Caco-2 (cell line): Measurements from ENCODE around the gene TBC1D25. TPM values are rescaled to one million over a fixed set of nuclear protein-coding genes. Genes with fewer than 3 reads are reported as not detected.

ENCODE experiments used
- BruUV-seq: library from RNA; stranded (reverse); fragments of 400-500 nt; replicated peaks from 2 replicates; lab custom pipeline; 2021; lab: Mats Ljungman, UMichigan
- CTCF ChIA-PET: fragments of 300-600 bp; sonication (Branson Sonifier 250); formaldehyde crosslinking; loops from one replicate; lab custom pipeline; 2022; ENCODE audit warnings: antibody characterized with exemption; lab: Charles Lee
- POLR2A ChIA-PET: fragments of 300-600 bp; sonication (Branson Sonifier 250); formaldehyde crosslinking; loops from one replicate; lab custom pipeline; 2022; ENCODE audit warnings: antibody characterized with exemption; lab: Charles Lee
- DNase-seq, 2 experiments: peaks; one replicate each; pipeline versions ENCODE4 v3.0.0 to v3.0.0-alpha.2; 2020 to 2022
- H3K27me3 ChIP-seq: replicated peaks from 2 replicates; pipeline ENCODE4 v1.6.0; 2011; ENCODE audit warnings: low read length; ENCODE audit not compliant: control insufficient read depth, insufficient read depth
- H3K36me3 ChIP-seq: 2 replicates; pipeline ENCODE4 v1.5.1; 2011; ENCODE audit warnings: low read length; ENCODE audit not compliant: control insufficient read depth, insufficient read depth
- H3K4me1 ChIP-seq: fragments of 250-450 bp; sonication (Bioruptor Pico); 2 replicates; pipeline ENCODE4 v1.5.1; 2020; ENCODE audit warnings: mild to moderate bottlenecking
- H3K4me3 ChIP-seq: 2 replicates; pipeline ENCODE4 v1.5.1; 2011; ENCODE audit warnings: low read depth, mild to moderate bottlenecking, control low read depth, low read length
- H3K9me3 ChIP-seq: fragments of 250-450 bp; sonication (Bioruptor Pico); 2 replicates; pipeline ENCODE4 v1.5.1; 2020; ENCODE audit warnings: mild to moderate bottlenecking, moderate library complexity
- H3K27ac Mint-ChIP-seq: one replicate; pipeline ENCODE4 v1.8.0; 2022; ENCODE audit warnings: mixed read lengths; ENCODE audit not compliant: unreplicated experiment
- H3K27me3 Mint-ChIP-seq: one replicate; pipeline ENCODE4 v1.8.0; 2022; ENCODE audit warnings: mixed read lengths; ENCODE audit not compliant: insufficient read depth, unreplicated experiment
- H3K36me3 Mint-ChIP-seq: one replicate; pipeline ENCODE4 v1.8.0; 2022; ENCODE audit warnings: mild to moderate bottlenecking, mixed read lengths; ENCODE audit not compliant: insufficient read depth, unreplicated experiment
- H3K4me1 Mint-ChIP-seq: one replicate; pipeline ENCODE4 v1.8.0; 2022; ENCODE audit warnings: low read depth, mixed read lengths; ENCODE audit not compliant: unreplicated experiment
- H3K4me3 Mint-ChIP-seq: one replicate; pipeline ENCODE4 v1.8.0; 2022; ENCODE audit warnings: mild to moderate bottlenecking, moderate library complexity, mixed read lengths; ENCODE audit not compliant: unreplicated experiment
- H3K9me3 Mint-ChIP-seq: one replicate; pipeline ENCODE4 v1.8.0; 2022; ENCODE audit warnings: mixed read lengths; ENCODE audit not compliant: unreplicated experiment
- CTCF ChIP-seq, 2 experiments: fragments of 200-600 bp in 1 of 2; IDR thresholded peaks; 1 replicate in 1 of 2; 2 replicates in 1 of 2; pipeline versions ENCODE4 v1.5.1 to v1.8.0; 2011 to 2022; ENCODE audit warnings: antibody characterized with exemption in 1 of 2, control low read depth in 1 of 2, inconsistent platforms in 1 of 2, low read depth in 1 of 2, low read length in 1 of 2, mild to moderate bottlenecking in 1 of 2, moderate library complexity in 1 of 2; ENCODE audit not compliant: insufficient read depth in 1 of 2, severe bottlenecking in 1 of 2, unreplicated experiment in 1 of 2
- intact Hi-C: fragments of 100-400 bp; cut with micrococcal nuclease; formaldehyde crosslinking; loops from one replicate; pipeline ENCODE4 v1.10.0; 2022; ENCODE audit not compliant: unreplicated experiment
- total RNA-seq: library from RNA; stranded (reverse); gene quantifications from 2 replicates; pipeline ENCODE4 v1.2.3, GENCODE V29; 2022

The TBC1D25 gene
- total RNA-seq, 1 experiment from 2014 or later, result 11.1 TPM

GRCh38 chrX:48496660-48497059, 42.9 kb upstream of the TBC1D25 start:
- H3K27ac Mint-ChIP-seq, result no peak overlapping the region
- no peak for DNase-seq
- no peak overlapping the region for H3K4me3 Mint-ChIP-seq
- no peak for TF ChIP-seq CTCF (IDR thresholded peaks at IDR 0.05; ENCODE audit: insufficient read depth in 1 of 2, low read depth in 1 of 2, low read length in 1 of 2, severe bottlenecking in 1 of 2, unreplicated experiment in 1 of 2)
- Histone ChIP-seq H3K36me3 (no peaks in the 10 kb centered on the region), H3K4me3 (no peak overlapping the region), H3K27me3 (no peaks in the 10 kb centered on the region), H3K9me3 (no peaks in the 10 kb centered on the region), H3K4me1 (no peaks in the 10 kb centered on the region)
- H3K4me1 Mint-ChIP-seq, result peaks cover 6% of the 10 kb centered on the region
- POLR2A ChIA-PET, result no interaction called here
- H3K36me3 Mint-ChIP-seq, result no peaks in the 10 kb centered on the region
- no peaks in the 10 kb centered on the region for H3K9me3 Mint-ChIP-seq
- H3K27me3 Mint-ChIP-seq, result no peaks in the 10 kb centered on the region
- intact Hi-C loops, result no loop called here
- no TSS peak for BruUV-seq
- CTCF ChIA-PET, result no interaction called here

DNA sequence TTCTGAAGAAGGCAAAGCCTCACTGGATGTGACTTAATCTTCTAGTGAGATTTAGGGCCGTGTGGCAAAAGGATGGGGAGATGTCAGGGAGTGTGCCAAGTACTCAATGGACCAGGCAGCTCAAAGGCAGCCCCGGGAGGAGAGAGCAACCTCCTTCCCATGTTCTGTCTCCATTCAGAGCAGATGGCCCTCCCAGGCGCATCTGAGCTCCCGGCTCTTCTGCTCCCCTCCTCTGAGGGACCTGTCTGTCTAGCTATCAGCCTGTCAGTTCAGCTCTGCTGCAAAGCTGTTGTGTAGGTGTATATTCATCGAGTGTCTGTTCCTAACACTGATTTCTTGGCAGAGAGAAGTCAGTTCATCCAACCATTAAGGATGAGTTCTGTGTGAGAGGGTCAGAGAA, 41.6 kb upstream of the TBC1D25 start:
- intact Hi-C loops, result no loop called here
- Histone ChIP-seq H3K27me3 (no peaks in the 10 kb centered on the region), H3K36me3 (no peaks in the 10 kb centered on the region), H3K4me1 (no peaks in the 10 kb centered on the region), H3K4me3 (no peak overlapping the region), H3K9me3 (no peaks in the 10 kb centered on the region)
- H3K27me3 Mint-ChIP-seq, result no peaks in the 10 kb centered on the region
- ChIA-PET CTCF (no interaction called here), POLR2A (no interaction called here)
- H3K36me3 Mint-ChIP-seq, result no peaks in the 10 kb centered on the region
- DNase-seq, result no peak
- no peak overlapping the region for H3K4me3 Mint-ChIP-seq
- no peak overlapping the region for H3K27ac Mint-ChIP-seq
- no peaks in the 10 kb centered on the region for H3K9me3 Mint-ChIP-seq
- BruUV-seq, result no TSS peak
- H3K4me1 Mint-ChIP-seq, result no peaks in the 10 kb centered on the region
- no peak for TF ChIP-seq CTCF (IDR thresholded peaks at IDR 0.05; ENCODE audit: insufficient read depth in 1 of 2, low read depth in 1 of 2, low read length in 1 of 2, severe bottlenecking in 1 of 2, unreplicated experiment in 1 of 2)

DNA sequence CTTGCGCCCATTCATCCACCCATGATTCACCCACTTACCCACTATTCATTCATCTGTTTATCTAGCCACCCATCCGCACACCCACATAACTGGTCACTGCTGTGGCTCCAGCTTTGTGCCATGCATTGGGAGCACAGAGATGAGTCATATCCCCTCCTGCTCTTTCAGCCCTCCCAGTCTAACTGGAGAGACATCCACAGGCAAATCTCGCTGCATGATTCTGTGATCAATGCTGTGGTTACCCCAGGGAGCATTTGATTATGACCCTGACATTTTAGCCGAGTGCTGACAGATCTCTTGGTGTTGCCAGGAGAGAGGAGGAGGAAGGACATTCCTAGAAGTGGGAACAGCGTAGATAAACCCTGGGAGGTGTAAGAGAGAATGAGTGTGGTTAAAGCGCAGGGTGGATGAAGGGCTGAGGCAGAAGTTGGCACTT, 41.1 kb upstream of the TBC1D25 start:
- H3K4me3 Mint-ChIP-seq, result no peak overlapping the region
- intact Hi-C loops, result no loop called here
- no peak overlapping the region for H3K27ac Mint-ChIP-seq
- H3K4me1 ChIP-seq, result no peaks in the 10 kb centered on the region
- no peak for DNase-seq
- H3K27me3 Mint-ChIP-seq, result no peaks in the 10 kb centered on the region
- H3K36me3 ChIP-seq, result no peaks in the 10 kb centered on the region
- POLR2A ChIA-PET, result no interaction called here
- H3K27me3 ChIP-seq, result no peaks in the 10 kb centered on the region
- no peaks in the 10 kb centered on the region for H3K36me3 Mint-ChIP-seq
- TF ChIP-seq CTCF (IDR thresholded peaks at IDR 0.05; ENCODE audit: insufficient read depth in 1 of 2, low read depth in 1 of 2, low read length in 1 of 2, severe bottlenecking in 1 of 2, unreplicated experiment in 1 of 2), result no peak
- H3K4me3 ChIP-seq, result no peak overlapping the region
- H3K9me3 Mint-ChIP-seq, result no peaks in the 10 kb centered on the region
- no TSS peak for BruUV-seq
- no peaks in the 10 kb centered on the region for H3K4me1 Mint-ChIP-seq
- CTCF ChIA-PET, result no interaction called here
- no peaks in the 10 kb centered on the region for H3K9me3 ChIP-seq
